Measurements from ENCODE around the gene ABLIM3.
"Not testable (repeated sequence)": the region's sequence is repeated elsewhere in the genome, so short reads cannot be mapped to it uniquely, and the experiment has no call there.

DNA sequence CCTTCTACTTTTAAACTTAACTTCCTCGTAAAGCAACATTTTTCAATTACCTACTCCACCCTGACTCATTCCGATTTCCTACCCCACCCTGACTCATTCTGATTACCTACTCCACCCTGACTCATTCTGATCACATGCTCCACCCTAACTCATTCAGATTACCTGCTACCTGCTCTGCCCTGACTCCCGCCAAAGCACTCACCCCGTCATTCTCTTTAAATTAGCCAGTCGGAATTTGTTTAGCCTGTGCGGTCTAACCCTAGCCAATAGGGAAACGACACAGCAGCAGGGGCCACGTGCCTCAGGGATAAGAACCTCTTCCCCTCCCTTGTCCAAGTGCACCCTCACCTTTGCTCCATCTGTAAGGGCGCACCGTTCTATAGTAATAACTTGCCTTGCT, 46.3 kb downstream of the ABLIM3 start:
- TF ChIP-seq, protein P1, sequence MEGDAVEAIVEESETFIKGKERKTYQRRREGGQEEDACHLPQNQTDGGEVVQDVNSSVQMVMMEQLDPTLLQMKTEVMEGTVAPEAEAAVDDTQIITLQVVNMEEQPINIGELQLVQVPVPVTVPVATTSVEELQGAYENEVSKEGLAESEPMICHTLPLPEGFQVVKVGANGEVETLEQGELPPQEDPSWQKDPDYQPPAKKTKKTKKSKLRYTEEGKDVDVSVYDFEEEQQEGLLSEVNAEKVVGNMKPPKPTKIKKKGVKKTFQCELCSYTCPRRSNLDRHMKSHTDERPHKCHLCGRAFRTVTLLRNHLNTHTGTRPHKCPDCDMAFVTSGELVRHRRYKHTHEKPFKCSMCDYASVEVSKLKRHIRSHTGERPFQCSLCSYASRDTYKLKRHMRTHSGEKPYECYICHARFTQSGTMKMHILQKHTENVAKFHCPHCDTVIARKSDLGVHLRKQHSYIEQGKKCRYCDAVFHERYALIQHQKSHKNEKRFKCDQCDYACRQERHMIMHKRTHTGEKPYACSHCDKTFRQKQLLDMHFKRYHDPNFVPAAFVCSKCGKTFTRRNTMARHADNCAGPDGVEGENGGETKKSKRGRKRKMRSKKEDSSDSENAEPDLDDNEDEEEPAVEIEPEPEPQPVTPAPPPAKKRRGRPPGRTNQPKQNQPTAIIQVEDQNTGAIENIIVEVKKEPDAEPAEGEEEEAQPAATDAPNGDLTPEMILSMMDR (conservative IDR thresholded peaks at IDR 0.05) = not testable (repeated sequence)
- not testable (repeated sequence) for TF ChIP-seq EZH2 (IDR thresholded peaks at IDR 0.05; ENCODE audit: low read depth)
